ENCODE data around the gene DCST2. TPM values are rescaled to one million over a fixed set of nuclear protein-coding genes. Genes with fewer than 3 reads are reported as not detected.

The DCST2 gene
- total and polyA plus RNA-seq, 9 of the 15 experiments (the other 6 are each of a cell fraction or from before 2014, with no cell fraction given): 0.09 to 0.49 (median 0.11) TPM; not detected in 3

DNA sequence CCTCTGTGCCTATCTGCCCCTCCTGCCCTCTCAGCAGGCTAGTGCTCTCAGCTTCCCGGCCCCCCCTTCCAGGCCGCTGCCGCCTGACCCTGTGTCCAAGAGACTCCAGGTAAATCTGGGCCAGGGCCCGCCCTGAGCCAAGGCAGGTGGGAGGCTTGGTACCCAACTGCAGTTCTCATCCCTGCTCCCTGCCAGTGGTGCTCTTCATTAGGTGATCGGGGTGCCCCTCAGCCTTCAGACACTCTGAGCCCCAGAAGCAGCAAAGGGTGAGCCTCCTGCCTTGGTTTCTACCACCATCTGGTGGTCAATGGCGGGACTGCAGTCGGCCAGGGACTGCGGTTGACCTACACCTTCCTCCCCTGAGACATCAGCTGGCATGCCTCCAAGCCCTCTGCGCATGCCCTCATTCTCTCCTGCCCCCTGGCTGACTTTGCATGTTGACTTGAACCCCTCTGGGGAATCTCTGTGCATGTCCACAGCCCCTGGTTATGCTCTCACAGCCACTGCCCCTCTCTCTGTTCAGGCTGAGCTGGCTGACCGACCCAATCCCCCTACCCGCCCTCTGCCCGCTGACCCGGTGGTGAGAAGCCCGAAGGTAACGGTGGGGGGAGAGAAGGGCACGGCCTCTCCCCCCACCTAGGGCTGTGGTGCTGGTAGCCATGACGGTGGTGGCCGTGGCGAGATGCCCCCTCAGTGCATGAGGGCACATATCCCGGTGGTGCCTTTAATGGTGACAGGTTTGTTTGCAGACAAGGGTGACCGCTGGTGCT, 28.0 kb upstream of the DCST2 start (continued):
- TF ChIP-seq FOXA3 (CRISPR knock-in tag; conservative IDR thresholded peaks at IDR 0.05 in 1 of 2, IDR thresholded peaks at IDR 0.05 in 1 of 2) (peak in 1 of 2 experiments; percentile 71; a peak in 1 of 4 replicates), JUND (IDR thresholded peaks at IDR 0.05; ENCODE audit: borderline replicate concordance, low read depth, low read length) (0 out of 2 replicates have a peak, but pooled peaks have one; percentile 56), JUND (tag; IDR thresholded peaks at IDR 0.05; ENCODE audit: borderline replicate concordance, low read depth, low read length) (no peak), RAD21 (CRISPR knock-in tag; conservative IDR thresholded peaks at IDR 0.05 in 1 of 2, IDR thresholded peaks at IDR 0.05 in 1 of 2) (peak; percentile 92 to 94), JUN (IDR thresholded peaks at IDR 0.05; ENCODE audit: borderline replicate concordance, low read depth, low read length) (0 out of 2 replicates have a peak, but pooled peaks have one; percentile 22), JUN (CRISPR knock-in tag; IDR thresholded peaks at IDR 0.05; ENCODE audit: borderline replicate concordance) (no peak), TAF15 (IDR thresholded peaks at IDR 0.05; ENCODE audit: low read depth, low read length) (no peak), ZBTB43 (CRISPR knock-in tag; IDR thresholded peaks at IDR 0.05) (no peak), DEAF1 (CRISPR knock-in tag; IDR thresholded peaks at IDR 0.05) (peak; percentile 89), CREB5 (CRISPR knock-in tag; IDR thresholded peaks at IDR 0.05) (no peak), ZNF263 (CRISPR knock-in tag; IDR thresholded peaks at IDR 0.05; ENCODE audit: borderline replicate concordance) (peak; percentile 58; the same call in 1 of the 2 replicates), DIDO1 (tag; IDR thresholded peaks at IDR 0.05; ENCODE audit: low read depth) (no peak), SIX5 (IDR thresholded peaks at IDR 0.05; ENCODE audit: borderline replicate concordance in 1 of 2, insufficient read depth in 1 of 2, low read depth in 1 of 2, low read length in 2 of 2) (no peak), FIP1L1 (IDR thresholded peaks at IDR 0.05; ENCODE audit: low read depth, low read length, poor library complexity, severe bottlenecking) (no peak), RHOXF2B (CRISPR knock-in tag; conservative IDR thresholded peaks at IDR 0.05) (no peak), SMAD1 (IDR thresholded peaks at IDR 0.05; ENCODE audit: low read depth, low read length, partially characterized antibody) (no peak), KLF1 (tag; IDR thresholded peaks at IDR 0.05) (no peak), CBX3 (IDR thresholded peaks at IDR 0.05; ENCODE audit: borderline replicate concordance in 1 of 2, low read length in 2 of 2) (0 out of 3 replicates have a peak, but pooled peaks of 1 of the 2 experiments have one; percentile 25)
- TF ChIP-seq, protein P1, sequence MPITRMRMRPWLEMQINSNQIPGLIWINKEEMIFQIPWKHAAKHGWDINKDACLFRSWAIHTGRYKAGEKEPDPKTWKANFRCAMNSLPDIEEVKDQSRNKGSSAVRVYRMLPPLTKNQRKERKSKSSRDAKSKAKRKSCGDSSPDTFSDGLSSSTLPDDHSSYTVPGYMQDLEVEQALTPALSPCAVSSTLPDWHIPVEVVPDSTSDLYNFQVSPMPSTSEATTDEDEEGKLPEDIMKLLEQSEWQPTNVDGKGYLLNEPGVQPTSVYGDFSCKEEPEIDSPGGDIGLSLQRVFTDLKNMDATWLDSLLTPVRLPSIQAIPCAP (CRISPR knock-in tag; IDR thresholded peaks at IDR 0.05; ENCODE audit: borderline replicate concordance): no peak
- TF ChIP-seq, protein P2, sequence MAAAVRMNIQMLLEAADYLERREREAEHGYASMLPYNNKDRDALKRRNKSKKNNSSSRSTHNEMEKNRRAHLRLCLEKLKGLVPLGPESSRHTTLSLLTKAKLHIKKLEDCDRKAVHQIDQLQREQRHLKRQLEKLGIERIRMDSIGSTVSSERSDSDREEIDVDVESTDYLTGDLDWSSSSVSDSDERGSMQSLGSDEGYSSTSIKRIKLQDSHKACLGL (CRISPR knock-in tag; IDR thresholded peaks at IDR 0.05; ENCODE audit: borderline replicate concordance, poor library complexity, severe bottlenecking): no peak

Measured in K562 (cell line).